ENCODE measurements around the gene GRID2. TPM values are rescaled to one million over a fixed set of nuclear protein-coding genes. Genes with fewer than 3 reads are reported as not detected.
"Not testable (repeated sequence)": the region's sequence is repeated elsewhere in the genome, so short reads cannot be mapped to it uniquely, and the experiment has no call there.

The GRID2 gene
- polyA plus RNA-seq, 3 donors: not detected

GRCh38 chr4:92387459-92388069 is 83.8 kb downstream of the GRID2 start:
- H3K27ac ChIP-seq (ENCODE audit: low read depth, low read length): no peak overlapping the region
- WGBS, 3 donors: 94 to 98% (median 98%) methylated on average over 1 of the region's 1 CpG

GRCh38 chr4:92399032-92399431 is 95.3 kb downstream of the GRID2 start:
- H3K27ac ChIP-seq (ENCODE audit: low read depth, low read length): no peak overlapping the region
- 81 to 85% (median 82%) methylated on average over 8 of the region's 8 CpGs for whole genome bisulfite sequencing, 3 donors

GRCh38 chr4:92403525-92403924 is 99.8 kb downstream of the GRID2 start:
- not testable (repeated sequence) for H3K27ac ChIP-seq (ENCODE audit: low read depth, low read length)
- WGBS, 3 donors: 91 to 93% (median 92%) methylated on average over 7 of the region's 7 CpGs

- 84 to 94% (median 94%) methylated on average over 1 of the region's 1 CpG for WGBS, 3 donors
Observed at GRCh38 chr4:92406488-92406887, 102.7 kb downstream of the GRID2 start.

GRCh38 chr4:92421920-92422319 is 118.2 kb downstream of the GRID2 start:
- WGBS, 3 donors: 76 to 82% (median 77%) methylated on average over 2 of the region's 2 CpGs
- no peak overlapping the region for H3K27ac ChIP-seq (ENCODE audit: low read depth, low read length)

More at GRCh38 chr4:92406488-92406887, 102.7 kb downstream of the GRID2 start:
- no peak overlapping the region for H3K27ac ChIP-seq (ENCODE audit: low read depth, low read length)

GRCh38 chr4:92433272-92433758 is 129.5 kb downstream of the GRID2 start:
- 90 to 94% (median 94%) methylated on average over 4 of the region's 4 CpGs for WGBS, 3 donors
- no peak overlapping the region for H3K27ac ChIP-seq (ENCODE audit: low read depth, low read length)

GRCh38 chr4:92438722-92439121 is 135.0 kb downstream of the GRID2 start:
- WGBS, 3 donors: 77 to 88% (median 81%) methylated on average over 6 of the region's 6 CpGs
- not testable (repeated sequence) for H3K27ac ChIP-seq (ENCODE audit: low read depth, low read length)

GRCh38 chr4:92442131-92442530 is 138.4 kb downstream of the GRID2 start:
- H3K27ac ChIP-seq (ENCODE audit: low read depth, low read length): not testable (repeated sequence)
- WGBS, 3 donors: 73 to 95% (median 95%) methylated on average over 10 to 20 of the region's 20 CpGs

GRCh38 chr4:92444143-92444843 is 140.5 kb downstream of the GRID2 start:
- WGBS, 3 donors: 84 to 93% (median 89%) methylated on average over 13 of the region's 13 CpGs
- H3K27ac ChIP-seq (ENCODE audit: low read depth, low read length): not testable (repeated sequence)

- no peak overlapping the region for H3K27ac ChIP-seq (ENCODE audit: low read depth, low read length)
- WGBS, 3 donors: 38 to 59% (median 54%) methylated on average over 1 of the region's 1 CpG
Observed at GRCh38 chr4:92445127-92445526, 141.4 kb downstream of the GRID2 start.

- H3K27ac ChIP-seq (ENCODE audit: low read depth, low read length): no peak overlapping the region
- WGBS, 3 donors: 40 to 57% (median 49%) methylated on average over 1 of the region's 1 CpG
Observed at GRCh38 chr4:92447255-92447905, 143.6 kb downstream of the GRID2 start.

GRCh38 chr4:92448176-92448575 is 144.4 kb downstream of the GRID2 start:
- H3K27ac ChIP-seq (ENCODE audit: low read depth, low read length): not testable (repeated sequence)
- 89 to 94% (median 91%) methylated on average over 5 of the region's 5 CpGs for WGBS, 3 donors

- H3K27ac ChIP-seq (ENCODE audit: low read depth, low read length): no peak overlapping the region
Observed at GRCh38 chr4:92450694-92451093, 146.9 kb downstream of the GRID2 start.

GRCh38 chr4:92451782-92452181 is 148.0 kb downstream of the GRID2 start:
- no peak overlapping the region for H3K27ac ChIP-seq (ENCODE audit: low read depth, low read length)

GRCh38 chr4:92452383-92452782 is 148.6 kb downstream of the GRID2 start:
- 78 to 90% (median 86%) methylated on average over 2 of the region's 2 CpGs for WGBS, 3 donors
- not testable (repeated sequence) for H3K27ac ChIP-seq (ENCODE audit: low read depth, low read length)

- 69 to 82% (median 76%) methylated on average over 7 of the region's 7 CpGs for WGBS, 3 donors
- H3K27ac ChIP-seq (ENCODE audit: low read depth, low read length): no peak overlapping the region
Observed at GRCh38 chr4:92455329-92455839, 151.6 kb downstream of the GRID2 start.

- 43 to 54% (median 50%) methylated on average over 2 of the region's 2 CpGs for WGBS, 3 donors
- no peak overlapping the region for H3K27ac ChIP-seq (ENCODE audit: low read depth, low read length)
Observed at GRCh38 chr4:92455951-92456350, 152.2 kb downstream of the GRID2 start.

- H3K27ac ChIP-seq (ENCODE audit: low read depth, low read length): no peak overlapping the region
- 67 to 78% (median 73%) methylated on average over 1 of the region's 1 CpG for WGBS, 3 donors
Observed at GRCh38 chr4:92461732-92462131, 158.0 kb downstream of the GRID2 start.

GRCh38 chr4:92477298-92477697 is 173.5 kb downstream of the GRID2 start:
- no peak overlapping the region for H3K27ac ChIP-seq (ENCODE audit: low read depth, low read length)
- WGBS, 3 donors: 69 to 86% (median 84%) methylated on average over 1 of the region's 1 CpG

Data from adipose tissue (tissue), 3 donors.